Duodenal mucosa (tissue), 2 donors: ENCODE results near the gene TMEM200A.
A peak's percentile ranks its signal among the peaks of the same experiment; 100 is the strongest.

Experiments
- H3K27ac ChIP-seq: one replicate; pipeline ENCODE4 v1.7.0; 2013; ENCODE audit warnings: low read depth, low read length
- H3K27me3 ChIP-seq, 2 donors: one replicate each; pipeline ENCODE4 v1.7.0; 2013; ENCODE audit warnings: low read length in 2 of 2, control low read depth in 1 of 2; ENCODE audit not compliant: insufficient read depth in 2 of 2, control insufficient read depth in 1 of 2
- H3K36me3 ChIP-seq, 2 donors: one replicate each; pipeline ENCODE4 v1.7.0; 2013; ENCODE audit warnings: low read length in 2 of 2, control low read depth in 1 of 2; ENCODE audit not compliant: insufficient read depth in 2 of 2, control insufficient read depth in 1 of 2
- H3K4me1 ChIP-seq, 2 donors: one replicate each; pipeline ENCODE4 v1.7.0; 2013; ENCODE audit warnings: low read length in 2 of 2, control low read depth in 1 of 2; ENCODE audit not compliant: insufficient read depth in 2 of 2, control insufficient read depth in 1 of 2
- H3K4me3 ChIP-seq, 2 donors: one replicate each; pipeline ENCODE4 v1.7.0; 2013; ENCODE audit warnings: low read length in 2 of 2, low read depth in 1 of 2
- H3K9ac ChIP-seq, 2 donors: one replicate each; pipeline ENCODE4 v1.7.0; 2013; ENCODE audit warnings: low read length in 2 of 2, low read depth in 1 of 2
- H3K9me3 ChIP-seq, 2 donors: one replicate each; pipeline ENCODE4 v1.7.0; 2013; ENCODE audit warnings: low read length in 2 of 2, control low read depth in 1 of 2; ENCODE audit not compliant: control insufficient read depth in 1 of 2

TMEM200A gene

DNA sequence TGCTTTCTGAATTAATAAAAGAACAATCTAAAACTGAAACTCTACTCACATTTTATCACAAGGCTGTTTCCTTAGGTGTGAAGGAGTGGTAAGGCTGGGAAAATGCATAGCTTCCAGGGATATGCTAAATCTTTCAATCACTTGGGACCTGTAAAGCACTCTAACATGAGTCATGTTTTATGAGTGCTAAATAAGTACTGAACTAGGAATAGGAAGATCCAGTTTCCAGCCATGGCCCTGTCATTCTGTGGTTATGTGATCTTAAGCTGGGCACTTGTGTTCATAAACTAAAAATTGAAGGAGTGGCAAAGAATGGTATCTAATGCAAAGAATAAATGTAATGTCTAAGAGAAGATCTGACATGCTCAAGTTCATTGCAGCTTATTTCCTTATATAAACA is 6.1 kb upstream of the TMEM200A start:
- Histone ChIP-seq H3K27ac (no peak overlapping the region), H3K9me3 (no peaks in the 10 kb centered on the region), H3K36me3 (no peaks in the 10 kb centered on the region), H3K9ac (no peak overlapping the region), H3K4me3 (no peak overlapping the region), H3K27me3 (no peaks in the 10 kb centered on the region), H3K4me1 (peaks cover 0 to 5% of the 10 kb centered on the region in 2 donors)

DNA sequence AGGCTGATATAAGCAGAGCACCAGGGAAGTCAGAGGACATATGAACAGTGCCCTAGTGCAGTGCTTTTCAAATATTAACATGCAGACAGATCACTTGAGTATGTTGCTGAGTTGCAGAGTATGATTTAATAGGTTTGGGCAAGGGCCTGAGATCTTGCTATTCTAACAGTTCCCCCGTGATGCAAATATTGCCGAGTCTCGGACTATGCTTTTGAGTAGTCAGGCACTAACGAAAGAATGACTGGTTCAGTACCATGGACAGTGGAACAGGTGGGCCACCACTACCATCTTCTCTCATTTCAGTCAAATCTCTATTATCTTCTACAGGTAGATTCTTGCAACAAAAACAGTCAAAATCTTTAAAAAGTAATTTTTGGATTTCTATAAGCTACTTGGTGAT is 3.7 kb upstream of the TMEM200A start:
- Histone ChIP-seq H3K9me3 (no peaks in the 10 kb centered on the region), H3K4me3 (no peak overlapping the region), H3K36me3 (no peaks in the 10 kb centered on the region), H3K27me3 (no peaks in the 10 kb centered on the region), H3K9ac (no peak overlapping the region), H3K4me1 (peaks cover 0 to 5% of the 10 kb centered on the region in 2 donors), H3K27ac (no peak overlapping the region)

DNA sequence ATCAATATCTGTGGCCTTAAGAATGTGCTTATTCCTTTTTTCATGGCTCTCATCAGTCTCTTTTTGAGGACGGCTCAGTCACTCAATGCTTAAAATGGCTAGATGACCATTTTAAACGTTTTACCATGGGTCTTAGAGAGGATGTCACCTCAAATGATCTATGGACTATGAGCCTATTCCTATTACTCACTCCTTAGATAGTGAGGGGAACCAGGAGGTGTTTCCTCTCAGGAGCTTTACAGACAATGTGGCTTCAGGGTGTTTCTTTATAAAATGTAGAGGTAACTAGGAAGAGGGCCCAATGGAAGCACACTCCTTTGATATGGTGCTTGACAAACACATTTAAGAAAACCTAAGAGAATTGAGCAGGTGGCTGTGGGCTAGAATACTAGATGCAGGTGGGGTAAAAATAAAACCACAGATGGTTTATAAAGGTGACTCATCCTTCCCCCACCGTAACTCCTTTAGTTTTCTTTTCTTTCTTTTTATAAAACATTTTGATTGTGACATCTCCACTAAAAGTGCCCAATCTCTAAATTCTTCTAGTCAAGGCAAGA is 1.5 kb upstream of the TMEM200A start:
- Histone ChIP-seq H3K4me3 (no peak overlapping the region), H3K36me3 (no peaks in the 10 kb centered on the region), H3K27ac (no peak overlapping the region), H3K9ac (no peak overlapping the region), H3K27me3 (no peaks in the 10 kb centered on the region), H3K9me3 (no peaks in the 10 kb centered on the region), H3K4me1 (peaks cover 0 to 9% of the 10 kb centered on the region in 2 donors)

DNA sequence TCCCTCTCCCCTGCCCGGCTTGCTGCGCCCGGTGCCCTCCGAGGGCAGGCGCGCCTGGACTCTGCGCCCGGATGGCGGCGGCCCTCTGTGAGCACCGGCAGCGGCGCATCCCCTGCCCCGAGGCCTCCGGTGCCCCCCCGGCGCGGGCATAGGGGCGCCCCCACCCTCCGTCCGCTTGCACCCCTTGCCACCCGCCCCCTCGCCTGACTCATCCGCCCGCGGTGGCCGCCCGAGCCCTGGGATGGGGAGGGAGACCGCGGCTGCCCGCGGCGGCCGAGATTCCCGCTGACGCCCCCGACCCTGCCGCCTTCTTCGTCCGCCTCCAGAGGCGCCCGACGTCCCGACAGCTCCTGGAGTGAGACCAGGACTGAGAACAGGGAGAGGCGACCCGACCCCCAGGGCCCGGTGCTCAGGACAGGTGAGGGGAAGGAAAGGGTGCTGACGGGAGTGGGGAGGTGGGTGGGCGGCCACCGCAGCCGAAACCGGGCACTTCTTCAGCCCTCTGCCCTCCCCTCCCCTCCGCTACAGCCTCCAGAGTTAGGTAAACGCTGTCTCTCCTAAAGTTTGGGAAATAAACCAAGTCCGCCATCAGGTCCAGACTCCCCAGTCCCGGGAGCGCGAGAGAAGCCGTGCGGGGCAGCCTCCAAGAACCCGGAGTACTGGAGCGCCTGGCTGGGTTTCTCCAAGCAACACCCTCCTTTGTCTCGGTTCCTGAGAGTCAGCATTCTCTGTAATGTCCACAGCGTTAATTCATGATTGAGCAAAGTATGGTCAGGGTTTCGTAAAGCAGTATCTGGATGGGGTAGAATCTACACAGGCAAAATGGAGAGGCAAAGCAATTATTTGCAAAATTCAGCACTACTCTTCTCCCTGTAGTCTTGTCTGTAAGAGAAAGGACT is 539 bp downstream of the TMEM200A start:
- Histone ChIP-seq H3K4me1 (peaks cover 5 to 10% of the 10 kb centered on the region in 2 donors), H3K9ac (peak overlapping the region; percentile 45 to 79), H3K36me3 (no peaks in the 10 kb centered on the region), H3K4me3 (peak overlapping the region; percentile 76 to 86), H3K27me3 (no peaks in the 10 kb centered on the region), H3K9me3 (no peaks in the 10 kb centered on the region), H3K27ac (no peak overlapping the region)

DNA sequence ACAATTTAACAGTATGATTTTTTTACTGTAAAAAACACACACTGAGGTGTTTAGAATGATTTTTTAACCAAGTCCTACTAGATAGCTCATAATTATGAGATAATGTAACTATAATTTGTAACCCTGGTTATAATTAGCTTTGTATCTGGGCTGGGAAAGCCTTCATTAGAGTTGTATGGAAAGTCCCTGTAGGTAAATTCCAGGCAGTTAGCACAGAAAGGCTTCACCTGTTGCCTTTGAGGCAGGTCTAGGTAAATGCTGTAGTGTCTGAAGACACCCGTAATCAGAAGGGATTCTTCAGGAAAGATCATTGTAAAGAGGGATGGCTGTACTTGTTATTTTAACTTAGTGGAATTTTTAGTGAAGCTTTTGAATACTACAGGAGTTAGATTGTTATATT is 1.9 kb downstream of the TMEM200A start:
- Histone ChIP-seq H3K4me1 (peaks cover 5 to 15% of the 10 kb centered on the region in 2 donors), H3K27me3 (no peaks in the 10 kb centered on the region), H3K27ac (no peak overlapping the region), H3K9me3 (no peaks in the 10 kb centered on the region), H3K9ac (no peak overlapping the region), H3K4me3 (peak overlapping the region; percentile 9 to 27), H3K36me3 (no peaks in the 10 kb centered on the region)

DNA sequence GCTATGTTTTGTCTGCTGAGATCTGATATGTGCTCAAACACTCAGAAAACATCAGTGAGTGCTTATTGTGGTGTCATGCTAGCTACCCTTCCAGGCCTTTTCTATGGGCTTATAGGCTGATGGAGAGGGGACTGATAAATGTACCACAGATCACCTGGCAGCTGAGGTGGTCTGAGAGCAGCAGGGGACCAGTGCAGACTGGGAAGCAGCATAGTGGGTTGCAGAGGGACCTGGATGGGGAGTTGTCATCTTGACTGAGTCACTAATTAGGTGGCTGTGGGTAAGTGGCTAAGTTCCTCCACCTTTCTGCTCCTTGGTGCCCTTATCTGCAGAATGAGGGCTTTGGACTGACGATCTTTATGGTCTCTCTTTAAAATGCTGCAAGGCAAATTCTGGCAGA is 2.8 kb downstream of the TMEM200A start:
- H3K4me3 ChIP-seq, result no peak overlapping the region
- no peaks in the 10 kb centered on the region for H3K9me3 ChIP-seq

DNA sequence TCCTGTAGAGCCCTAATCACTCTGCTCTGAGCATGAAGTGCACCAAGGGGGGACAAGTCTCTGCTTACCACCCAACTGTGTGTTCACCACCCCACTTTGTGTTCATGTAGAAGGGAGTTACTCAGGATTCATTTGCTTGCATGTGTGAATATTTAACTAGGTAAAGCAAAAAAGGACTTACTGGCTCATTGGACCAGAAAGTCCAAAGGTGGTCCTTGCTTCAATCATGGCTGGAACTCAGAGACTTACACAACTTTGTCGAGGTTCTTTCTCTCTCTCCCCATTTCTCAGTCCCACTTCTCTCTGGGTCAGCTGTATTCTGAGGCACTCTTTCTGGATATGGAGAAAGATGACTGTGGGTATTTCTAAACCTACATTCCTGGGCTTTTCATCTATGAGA is 4.0 kb downstream of the TMEM200A start:
- no peak overlapping the region for H3K27ac ChIP-seq
- no peak overlapping the region for H3K9ac ChIP-seq
- no peaks in the 10 kb centered on the region for H3K27me3 ChIP-seq
- peaks cover 5 to 10% of the 10 kb centered on the region in 2 donors for H3K4me1 ChIP-seq
- no peak overlapping the region for H3K4me3 ChIP-seq
- no peaks in the 10 kb centered on the region for H3K36me3 ChIP-seq
- no peaks in the 10 kb centered on the region for H3K9me3 ChIP-seq

More for the DNA sequence above, 2.8 kb downstream of the TMEM200A start:
- Histone ChIP-seq H3K4me1 (peaks cover 5 to 15% of the 10 kb centered on the region in 2 donors), H3K27me3 (no peaks in the 10 kb centered on the region), H3K27ac (no peak overlapping the region), H3K36me3 (no peaks in the 10 kb centered on the region), H3K9ac (no peak overlapping the region)

DNA sequence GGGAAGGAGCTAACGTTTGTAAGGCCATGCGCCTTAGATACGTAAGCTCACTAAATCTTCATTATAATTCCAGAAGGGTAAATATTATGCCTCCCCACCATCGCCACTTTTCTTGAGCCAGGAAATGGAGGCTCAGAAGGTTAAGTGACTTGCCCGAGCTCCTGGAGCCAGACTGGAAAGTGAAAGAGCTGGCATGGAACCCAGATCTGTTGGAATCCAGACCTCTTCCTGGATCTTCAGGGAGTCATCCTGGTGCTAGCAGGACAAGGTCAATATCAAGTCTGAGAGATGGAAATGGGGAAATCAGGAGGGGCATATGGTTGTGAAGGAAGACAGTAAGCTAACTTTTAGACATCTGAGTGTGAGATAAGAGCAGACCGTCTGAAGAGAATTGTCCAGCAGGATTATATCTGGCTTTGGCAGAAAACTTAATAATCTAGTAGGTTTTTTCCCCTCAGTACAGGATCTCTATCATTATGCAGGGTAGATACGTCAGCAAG is 6.2 kb downstream of the TMEM200A start:
- Histone ChIP-seq H3K4me3 (no peak overlapping the region), H3K9ac (no peak overlapping the region), H3K27ac (no peak overlapping the region), H3K9me3 (no peaks in the 10 kb centered on the region), H3K4me1 (peaks cover 7 to 21% of the 10 kb centered on the region in 2 donors), H3K27me3 (no peaks in the 10 kb centered on the region), H3K36me3 (no peaks in the 10 kb centered on the region)

DNA sequence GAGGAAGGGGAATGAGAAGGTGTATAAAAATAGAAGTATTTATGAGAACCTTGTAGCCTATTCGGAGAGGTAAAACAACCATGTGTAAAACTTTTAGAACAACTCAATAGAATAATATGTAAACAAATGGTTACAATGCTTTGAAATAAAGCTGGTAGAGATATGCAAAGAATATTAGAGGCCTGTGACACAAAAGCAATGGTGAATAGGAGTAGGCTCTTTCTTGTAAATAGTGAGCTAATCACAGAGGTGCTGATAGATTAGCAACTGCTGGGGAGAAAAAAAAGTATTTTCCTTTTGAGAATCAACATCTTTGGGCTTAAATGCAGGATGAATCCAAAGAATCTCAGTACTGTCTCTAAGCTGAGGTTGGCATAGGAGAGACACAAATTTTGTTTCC is 7.0 kb downstream of the TMEM200A start:
- Histone ChIP-seq H3K27me3 (no peaks in the 10 kb centered on the region), H3K4me1 (peaks cover 14 to 27% of the 10 kb centered on the region in 2 donors), H3K36me3 (no peaks in the 10 kb centered on the region), H3K9me3 (no peaks in the 10 kb centered on the region), H3K4me3 (no peak overlapping the region), H3K9ac (no peak overlapping the region), H3K27ac (no peak overlapping the region)

DNA sequence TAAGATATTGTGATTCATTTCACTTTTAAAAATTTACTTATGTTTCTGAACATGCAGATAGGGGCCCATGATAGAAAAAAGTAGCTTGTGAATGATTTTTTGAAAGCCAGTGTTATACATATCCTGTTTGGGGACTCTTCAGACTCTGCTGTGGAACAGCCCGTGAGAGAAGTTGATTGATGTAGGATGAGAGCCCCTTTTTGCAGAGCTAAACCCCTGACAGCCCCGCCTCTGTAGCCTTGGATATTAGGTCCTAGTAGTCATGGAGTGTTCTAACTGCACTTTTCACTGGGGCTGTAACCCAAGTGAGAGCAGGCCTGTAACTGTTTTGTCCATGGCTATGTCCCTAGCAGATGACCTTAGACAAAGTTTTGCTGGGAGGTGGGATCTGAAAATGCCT is 8.2 kb downstream of the TMEM200A start:
- Histone ChIP-seq H3K27ac (no peak overlapping the region), H3K4me1 (peaks cover 15 to 35% of the 10 kb centered on the region in 2 donors), H3K27me3 (no peaks in the 10 kb centered on the region), H3K9me3 (no peaks in the 10 kb centered on the region), H3K36me3 (no peaks in the 10 kb centered on the region), H3K9ac (no peak overlapping the region), H3K4me3 (no peak overlapping the region)
